ENCODE results near the gene PAQR5.

PAQR5 gene

DNA sequence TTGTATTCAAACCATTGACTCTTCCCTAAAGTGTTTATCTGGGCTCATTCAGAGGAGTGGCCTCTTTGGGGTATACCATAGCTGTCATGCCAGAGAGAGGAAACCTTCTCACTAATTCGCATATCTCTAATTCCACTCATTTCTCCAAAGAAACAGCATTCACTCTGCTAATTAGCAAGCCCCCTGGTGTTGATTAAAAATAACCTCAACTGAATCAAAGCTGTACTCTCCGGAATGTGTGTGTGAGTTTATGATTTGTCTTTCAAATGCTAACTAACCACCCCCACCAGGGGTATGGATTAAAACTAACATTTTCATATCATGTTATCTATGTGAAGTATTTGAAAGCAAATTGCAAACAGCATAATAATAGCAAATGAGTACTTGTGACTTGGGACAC is 45.5 kb downstream of the PAQR5 start:
- TF ChIP-seq FOXM1 (IDR thresholded peaks at IDR 0.05; ENCODE audit: borderline replicate concordance, low read depth) (no peak), NFIC (IDR thresholded peaks at IDR 0.05) (no peak), EGR1 (IDR thresholded peaks at IDR 0.05) (no peak), TAF1 (IDR thresholded peaks at IDR 0.05; ENCODE audit: low read depth) (no peak), RAD21 (IDR thresholded peaks at IDR 0.05; ENCODE audit: low read depth) (no peak), TCF12 (IDR thresholded peaks at IDR 0.05; ENCODE audit: low read depth) (no peak), YY1 (IDR thresholded peaks at IDR 0.05; ENCODE audit: low read depth) (no peak), TEAD4 (IDR thresholded peaks at IDR 0.05) (no peak), CREB1 (IDR thresholded peaks at IDR 0.05; ENCODE audit: low read depth) (no peak), EP300 (IDR thresholded peaks at IDR 0.05; ENCODE audit: borderline replicate concordance) (no peak), ZBTB7A (IDR thresholded peaks at IDR 0.05; ENCODE audit: low read depth) (no peak), USF1 (IDR thresholded peaks at IDR 0.05) (no peak)
- TF ChIP-seq, protein P1, sequence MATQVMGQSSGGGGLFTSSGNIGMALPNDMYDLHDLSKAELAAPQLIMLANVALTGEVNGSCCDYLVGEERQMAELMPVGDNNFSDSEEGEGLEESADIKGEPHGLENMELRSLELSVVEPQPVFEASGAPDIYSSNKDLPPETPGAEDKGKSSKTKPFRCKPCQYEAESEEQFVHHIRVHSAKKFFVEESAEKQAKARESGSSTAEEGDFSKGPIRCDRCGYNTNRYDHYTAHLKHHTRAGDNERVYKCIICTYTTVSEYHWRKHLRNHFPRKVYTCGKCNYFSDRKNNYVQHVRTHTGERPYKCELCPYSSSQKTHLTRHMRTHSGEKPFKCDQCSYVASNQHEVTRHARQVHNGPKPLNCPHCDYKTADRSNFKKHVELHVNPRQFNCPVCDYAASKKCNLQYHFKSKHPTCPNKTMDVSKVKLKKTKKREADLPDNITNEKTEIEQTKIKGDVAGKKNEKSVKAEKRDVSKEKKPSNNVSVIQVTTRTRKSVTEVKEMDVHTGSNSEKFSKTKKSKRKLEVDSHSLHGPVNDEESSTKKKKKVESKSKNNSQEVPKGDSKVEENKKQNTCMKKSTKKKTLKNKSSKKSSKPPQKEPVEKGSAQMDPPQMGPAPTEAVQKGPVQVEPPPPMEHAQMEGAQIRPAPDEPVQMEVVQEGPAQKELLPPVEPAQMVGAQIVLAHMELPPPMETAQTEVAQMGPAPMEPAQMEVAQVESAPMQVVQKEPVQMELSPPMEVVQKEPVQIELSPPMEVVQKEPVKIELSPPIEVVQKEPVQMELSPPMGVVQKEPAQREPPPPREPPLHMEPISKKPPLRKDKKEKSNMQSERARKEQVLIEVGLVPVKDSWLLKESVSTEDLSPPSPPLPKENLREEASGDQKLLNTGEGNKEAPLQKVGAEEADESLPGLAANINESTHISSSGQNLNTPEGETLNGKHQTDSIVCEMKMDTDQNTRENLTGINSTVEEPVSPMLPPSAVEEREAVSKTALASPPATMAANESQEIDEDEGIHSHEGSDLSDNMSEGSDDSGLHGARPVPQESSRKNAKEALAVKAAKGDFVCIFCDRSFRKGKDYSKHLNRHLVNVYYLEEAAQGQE (IDR thresholded peaks at IDR 0.05; ENCODE audit: low read depth): no peak
- TF ChIP-seq, protein P2, sequence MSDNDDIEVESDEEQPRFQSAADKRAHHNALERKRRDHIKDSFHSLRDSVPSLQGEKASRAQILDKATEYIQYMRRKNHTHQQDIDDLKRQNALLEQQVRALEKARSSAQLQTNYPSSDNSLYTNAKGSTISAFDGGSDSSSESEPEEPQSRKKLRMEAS (IDR thresholded peaks at IDR 0.05): no peak

GRCh38 chr15:69346112-69346511 is 47.4 kb downstream of the PAQR5 start:
- TF ChIP-seq TCF12 (IDR thresholded peaks at IDR 0.05; ENCODE audit: low read depth): no peak
- no peak for TF ChIP-seq NFIC (IDR thresholded peaks at IDR 0.05)

GRCh38 chr15:69351333-69351732 is 52.6 kb downstream of the PAQR5 start:
- TF ChIP-seq YY1 (IDR thresholded peaks at IDR 0.05; ENCODE audit: low read depth): no peak
- TF ChIP-seq FOXM1 (IDR thresholded peaks at IDR 0.05; ENCODE audit: borderline replicate concordance, low read depth): no peak
- no peak for TF ChIP-seq CEBPB (IDR thresholded peaks at IDR 0.05)
- no peak for TF ChIP-seq TEAD4 (IDR thresholded peaks at IDR 0.05)
- TF ChIP-seq NFIC (IDR thresholded peaks at IDR 0.05): no peak
- TF ChIP-seq TCF12 (IDR thresholded peaks at IDR 0.05; ENCODE audit: low read depth): no peak
- TF ChIP-seq TAF1 (IDR thresholded peaks at IDR 0.05; ENCODE audit: low read depth): no peak
- no peak for TF ChIP-seq ZBTB7A (IDR thresholded peaks at IDR 0.05; ENCODE audit: low read depth)
- TF ChIP-seq USF1 (IDR thresholded peaks at IDR 0.05): no peak
- TF ChIP-seq EP300 (IDR thresholded peaks at IDR 0.05; ENCODE audit: borderline replicate concordance): no peak
- TF ChIP-seq, protein P1 (IDR thresholded peaks at IDR 0.05; ENCODE audit: low read depth): no peak
- TF ChIP-seq CREB1 (IDR thresholded peaks at IDR 0.05; ENCODE audit: low read depth): no peak
- TF ChIP-seq, protein P2 (IDR thresholded peaks at IDR 0.05): no peak
- no peak for TF ChIP-seq RAD21 (IDR thresholded peaks at IDR 0.05; ENCODE audit: low read depth)

- no peak for TF ChIP-seq CREB1 (IDR thresholded peaks at IDR 0.05; ENCODE audit: low read depth)
These were observed 53.2 kb downstream of the PAQR5 start for GRCh38 chr15:69351884-69352283.

- peak; percentile 41; the same call in 1 of the 2 replicates for TF ChIP-seq TCF12 (IDR thresholded peaks at IDR 0.05; ENCODE audit: low read depth)
- TF ChIP-seq, protein P2 (IDR thresholded peaks at IDR 0.05): no peak
- TF ChIP-seq RAD21 (IDR thresholded peaks at IDR 0.05; ENCODE audit: low read depth): peak; percentile 34; the same call in 1 of the 2 replicates
- TF ChIP-seq TEAD4 (IDR thresholded peaks at IDR 0.05): peak; percentile 33; the same call in 1 of the 2 replicates
These were observed 59.4 kb downstream of the PAQR5 start for GRCh38 chr15:69357773-69358771.

DNA sequence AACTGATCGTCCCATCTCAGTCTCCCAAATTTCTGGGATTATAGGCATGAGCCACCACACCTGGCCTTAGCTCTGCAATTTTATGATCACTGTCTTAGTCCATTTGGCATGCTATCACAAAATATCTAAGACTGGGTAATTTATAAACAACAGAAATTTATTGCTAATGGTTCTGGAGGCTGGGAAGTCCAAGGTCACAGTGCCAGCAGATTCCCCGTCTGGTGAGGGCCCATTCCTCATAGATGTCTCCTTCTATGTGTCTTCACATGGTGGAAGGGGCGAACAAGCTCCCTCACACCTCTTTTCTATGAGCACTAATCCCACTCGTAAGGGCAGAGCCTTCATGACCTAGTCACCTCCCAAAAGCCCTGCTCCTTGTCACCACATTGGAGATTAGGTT is 60.1 kb downstream of the PAQR5 start:
- no peak for TF ChIP-seq USF1 (IDR thresholded peaks at IDR 0.05)
- TF ChIP-seq YY1 (IDR thresholded peaks at IDR 0.05; ENCODE audit: low read depth): no peak
- no peak for TF ChIP-seq FOXM1 (IDR thresholded peaks at IDR 0.05; ENCODE audit: borderline replicate concordance, low read depth)
- TF ChIP-seq TCF12 (IDR thresholded peaks at IDR 0.05; ENCODE audit: low read depth): no peak
- TF ChIP-seq CREB1 (IDR thresholded peaks at IDR 0.05; ENCODE audit: low read depth): no peak
- no peak for TF ChIP-seq TEAD4 (IDR thresholded peaks at IDR 0.05)
- TF ChIP-seq RAD21 (IDR thresholded peaks at IDR 0.05; ENCODE audit: low read depth): no peak
- no peak for TF ChIP-seq TAF1 (IDR thresholded peaks at IDR 0.05; ENCODE audit: low read depth)
- TF ChIP-seq EGR1 (IDR thresholded peaks at IDR 0.05): no peak
- TF ChIP-seq EP300 (IDR thresholded peaks at IDR 0.05; ENCODE audit: borderline replicate concordance): no peak
- no peak for TF ChIP-seq CEBPB (IDR thresholded peaks at IDR 0.05)
- TF ChIP-seq, protein P2 (IDR thresholded peaks at IDR 0.05): no peak
- TF ChIP-seq, protein P1 (IDR thresholded peaks at IDR 0.05; ENCODE audit: low read depth): no peak
- TF ChIP-seq ZBTB7A (IDR thresholded peaks at IDR 0.05; ENCODE audit: low read depth): no peak
- TF ChIP-seq NFIC (IDR thresholded peaks at IDR 0.05): no peak
